GM12878 (cell line): ENCODE results near the gene ZKSCAN1. TPM values are rescaled to one million over a fixed set of nuclear protein-coding genes. Genes with fewer than 3 reads are reported as not detected.

ENCODE experiments used
- ATF3 ChIP-seq: IDR thresholded peaks from 2 replicates; pipeline ENCODE4 v1.6.1; 2011; ENCODE audit warnings: low read depth, mild to moderate bottlenecking, low read length, moderate library complexity, borderline replicate concordance; ENCODE audit errors: extremely low read depth
- BCLAF1 ChIP-seq: fragments of 450-650 bp; IDR thresholded peaks from 2 replicates; pipeline ENCODE4 v1.6.1; 2017; ENCODE audit warnings: antibody characterized with exemption, mild to moderate bottlenecking, moderate library complexity
- BMI1 ChIP-seq: fragments of 450-650 bp; IDR thresholded peaks from 2 replicates; pipeline ENCODE4 v1.6.1; 2016; ENCODE audit warnings: mild to moderate bottlenecking, moderate library complexity, borderline replicate concordance
- CBFB ChIP-seq: IDR thresholded peaks from 2 replicates; pipeline ENCODE4 v1.6.1; 2016; ENCODE audit warnings: antibody characterized with exemption, low read depth
- CEBPB ChIP-seq, 2 experiments: fragments of 150-350 bp in 1 of 2; IDR thresholded peaks; 2 replicates each; pipeline ENCODE4 v1.6.1; 2012 to 2014; ENCODE audit warnings: low read depth in 2 of 2, low read length in 2 of 2, borderline replicate concordance in 1 of 2, inconsistent platforms in 1 of 2
- EP300 ChIP-seq, 2 experiments: fragments of 150-350 bp in 1 of 2; IDR thresholded peaks; 2 replicates each; pipeline ENCODE4 v1.6.1; 2011 to 2012; ENCODE audit warnings: low read depth in 2 of 2, low read length in 2 of 2, borderline replicate concordance in 1 of 2, improper control_type of control experiment in 1 of 2, inconsistent platforms in 1 of 2; ENCODE audit not compliant: control insufficient read depth in 1 of 2
- LARP7 ChIP-seq: fragments of 450-650 bp; IDR thresholded peaks from 2 replicates; pipeline ENCODE4 v1.6.1; 2017; ENCODE audit warnings: mild to moderate bottlenecking
- MYB ChIP-seq: fragments of 150-350 bp; IDR thresholded peaks from 2 replicates; pipeline ENCODE4 v1.6.1; 2014; ENCODE audit warnings: mild to moderate bottlenecking, low read depth, low read length, borderline replicate concordance
- POLR2AphosphoS2 ChIP-seq: IDR thresholded peaks from 2 replicates; pipeline ENCODE4 v1.6.1; 2011; ENCODE audit warnings: low read depth, mild to moderate bottlenecking, low read length, improper control_type of control experiment, moderate library complexity
- TCF7 ChIP-seq: IDR thresholded peaks from 2 replicates; pipeline ENCODE4 v1.6.1; 2014; ENCODE audit warnings: antibody characterized with exemption, borderline replicate concordance
- ZNF24 ChIP-seq: fragments of 450-650 bp; IDR thresholded peaks from 2 replicates; pipeline ENCODE4 v1.6.1; 2017; ENCODE audit warnings: antibody characterized with exemption, mild to moderate bottlenecking
- ZZZ3 ChIP-seq: IDR thresholded peaks from 2 replicates; pipeline ENCODE4 v1.6.1; 2011; ENCODE audit warnings: low read depth; ENCODE audit not compliant: control insufficient read depth, insufficient read length
- polyA plus RNA-seq, 11 experiments: library from polyadenylated mRNA; depleted of rRNA in 4 of 11; unstranded in 6 of 11; stranded (reverse) in 5 of 11; fragments of >200 nt; fragmentation: Nextera tagmentation in 4 of 11; fragmentation: Illumina TruSeq in 1 of 11; extraction: Ambion mirVana in 4 of 11; extraction: Trizol in 1 of 11; gene quantifications; 1 replicate in 1 of 11; 2 replicates in 10 of 11; pipeline versions ENCODE4 v1.2.1 to v1.2.3, GENCODE V29; 2011 to 2016; ENCODE audit warnings: inconsistent platforms in 2 of 11, missing spikeins in 2 of 11, low read depth in 1 of 11
- total RNA-seq, 4 experiments: library from RNA; depleted of rRNA in 3 of 4; stranded (reverse); fragments of >200 nt in 3 of 4; fragmentation: Illumina TruSeq in 1 of 4; extraction: Trizol in 1 of 4; gene quantifications; 2 replicates each; pipeline versions ENCODE4 v1.2.1 to v1.2.3, GENCODE V29; 2013 to 2021
- TF ChIP-seq, protein P1 (sequence below): IDR thresholded peaks from 2 replicates; pipeline ENCODE4 v1.6.1; 2012; ENCODE audit warnings: low read depth, low read length, improper control_type of control experiment
- TF ChIP-seq, protein P2 (sequence below): fragments of 450-650 bp; conservative IDR thresholded peaks from 2 replicates; pipeline ENCODE4 v1.6.1; 2017; ENCODE audit warnings: mild to moderate bottlenecking, moderate library complexity
- TF ChIP-seq, protein P3 (sequence below): IDR thresholded peaks from 2 replicates; pipeline ENCODE4 v1.6.1; 2011; ENCODE audit warnings: low read depth, low read length, improper control_type of control experiment, borderline replicate concordance
- TF ChIP-seq, protein P4 (sequence below): fragments of 450-650 bp; IDR thresholded peaks from 2 replicates; pipeline ENCODE4 v1.6.1; 2017; ENCODE audit warnings: mild to moderate bottlenecking

ZKSCAN1 gene
- total and polyA plus RNA-seq, 10 of the 15 experiments (the other 5 are each of a cell fraction or from before 2014, with no cell fraction given), result 3.2 to 34.4 (median 18.1) TPM

DNA sequence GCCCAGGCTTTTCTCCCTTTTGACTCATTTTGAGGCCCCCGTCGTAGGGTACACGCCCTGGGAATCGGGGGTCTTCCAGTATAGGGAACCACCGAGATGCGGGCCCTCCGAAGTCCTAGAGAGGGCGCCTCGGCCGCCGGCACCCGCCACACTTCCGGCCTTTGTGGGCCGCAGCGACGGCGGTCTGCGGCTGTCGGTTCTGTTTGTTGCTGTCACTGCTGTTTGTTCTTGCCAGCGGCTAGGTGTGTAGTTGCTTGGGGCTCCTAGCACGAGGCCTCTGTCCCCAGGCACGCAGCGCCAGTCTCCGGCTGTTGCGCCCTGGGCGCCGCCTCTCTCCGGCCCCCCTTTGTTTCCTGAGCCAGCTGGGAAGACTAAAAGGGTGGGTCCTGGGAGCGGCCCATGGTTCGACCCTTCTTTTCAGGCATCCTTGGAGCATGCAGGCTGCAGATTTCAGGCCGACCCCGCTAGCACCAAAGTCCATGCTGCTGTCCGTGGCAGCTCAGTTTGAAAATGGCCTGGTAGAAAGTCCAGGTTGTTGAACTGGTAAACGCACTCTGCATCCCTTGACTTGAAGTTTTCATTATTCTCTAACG, 17.8 kb upstream of the ZKSCAN1 start (continued):
- TF ChIP-seq CEBPB (IDR thresholded peaks at IDR 0.05; ENCODE audit: borderline replicate concordance in 1 of 2, low read depth in 2 of 2, low read length in 2 of 2) (no peak), EP300 (IDR thresholded peaks at IDR 0.05; ENCODE audit: borderline replicate concordance in 1 of 2, control insufficient read depth in 1 of 2, low read depth in 2 of 2, low read length in 2 of 2) (no peak), TCF7 (no peak), LARP7 (peak; percentile 66; the same call in 1 of the 2 replicates), BMI1 (no peak), ZNF24 (peak; percentile 27; the same call in 1 of the 2 replicates), MYB (no peak), CBFB (peak; percentile 81), ATF3 (no peak), ZZZ3 (no peak), POLR2AphosphoS2 (no peak), BCLAF1 (no peak)
- TF ChIP-seq, protein P1, sequence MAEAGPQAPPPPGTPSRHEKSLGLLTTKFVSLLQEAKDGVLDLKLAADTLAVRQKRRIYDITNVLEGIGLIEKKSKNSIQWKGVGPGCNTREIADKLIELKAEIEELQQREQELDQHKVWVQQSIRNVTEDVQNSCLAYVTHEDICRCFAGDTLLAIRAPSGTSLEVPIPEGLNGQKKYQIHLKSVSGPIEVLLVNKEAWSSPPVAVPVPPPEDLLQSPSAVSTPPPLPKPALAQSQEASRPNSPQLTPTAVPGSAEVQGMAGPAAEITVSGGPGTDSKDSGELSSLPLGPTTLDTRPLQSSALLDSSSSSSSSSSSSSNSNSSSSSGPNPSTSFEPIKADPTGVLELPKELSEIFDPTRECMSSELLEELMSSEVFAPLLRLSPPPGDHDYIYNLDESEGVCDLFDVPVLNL, result no peak
- TF ChIP-seq, protein P2, sequence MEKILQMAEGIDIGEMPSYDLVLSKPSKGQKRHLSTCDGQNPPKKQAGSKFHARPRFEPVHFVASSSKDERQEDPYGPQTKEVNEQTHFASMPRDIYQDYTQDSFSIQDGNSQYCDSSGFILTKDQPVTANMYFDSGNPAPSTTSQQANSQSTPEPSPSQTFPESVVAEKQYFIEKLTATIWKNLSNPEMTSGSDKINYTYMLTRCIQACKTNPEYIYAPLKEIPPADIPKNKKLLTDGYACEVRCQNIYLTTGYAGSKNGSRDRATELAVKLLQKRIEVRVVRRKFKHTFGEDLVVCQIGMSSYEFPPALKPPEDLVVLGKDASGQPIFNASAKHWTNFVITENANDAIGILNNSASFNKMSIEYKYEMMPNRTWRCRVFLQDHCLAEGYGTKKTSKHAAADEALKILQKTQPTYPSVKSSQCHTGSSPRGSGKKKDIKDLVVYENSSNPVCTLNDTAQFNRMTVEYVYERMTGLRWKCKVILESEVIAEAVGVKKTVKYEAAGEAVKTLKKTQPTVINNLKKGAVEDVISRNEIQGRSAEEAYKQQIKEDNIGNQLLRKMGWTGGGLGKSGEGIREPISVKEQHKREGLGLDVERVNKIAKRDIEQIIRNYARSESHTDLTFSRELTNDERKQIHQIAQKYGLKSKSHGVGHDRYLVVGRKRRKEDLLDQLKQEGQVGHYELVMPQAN, result peak; percentile 56
- TF ChIP-seq, protein P3, sequence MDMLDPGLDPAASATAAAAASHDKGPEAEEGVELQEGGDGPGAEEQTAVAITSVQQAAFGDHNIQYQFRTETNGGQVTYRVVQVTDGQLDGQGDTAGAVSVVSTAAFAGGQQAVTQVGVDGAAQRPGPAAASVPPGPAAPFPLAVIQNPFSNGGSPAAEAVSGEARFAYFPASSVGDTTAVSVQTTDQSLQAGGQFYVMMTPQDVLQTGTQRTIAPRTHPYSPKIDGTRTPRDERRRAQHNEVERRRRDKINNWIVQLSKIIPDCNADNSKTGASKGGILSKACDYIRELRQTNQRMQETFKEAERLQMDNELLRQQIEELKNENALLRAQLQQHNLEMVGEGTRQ, result no peak
- TF ChIP-seq, protein P4, sequence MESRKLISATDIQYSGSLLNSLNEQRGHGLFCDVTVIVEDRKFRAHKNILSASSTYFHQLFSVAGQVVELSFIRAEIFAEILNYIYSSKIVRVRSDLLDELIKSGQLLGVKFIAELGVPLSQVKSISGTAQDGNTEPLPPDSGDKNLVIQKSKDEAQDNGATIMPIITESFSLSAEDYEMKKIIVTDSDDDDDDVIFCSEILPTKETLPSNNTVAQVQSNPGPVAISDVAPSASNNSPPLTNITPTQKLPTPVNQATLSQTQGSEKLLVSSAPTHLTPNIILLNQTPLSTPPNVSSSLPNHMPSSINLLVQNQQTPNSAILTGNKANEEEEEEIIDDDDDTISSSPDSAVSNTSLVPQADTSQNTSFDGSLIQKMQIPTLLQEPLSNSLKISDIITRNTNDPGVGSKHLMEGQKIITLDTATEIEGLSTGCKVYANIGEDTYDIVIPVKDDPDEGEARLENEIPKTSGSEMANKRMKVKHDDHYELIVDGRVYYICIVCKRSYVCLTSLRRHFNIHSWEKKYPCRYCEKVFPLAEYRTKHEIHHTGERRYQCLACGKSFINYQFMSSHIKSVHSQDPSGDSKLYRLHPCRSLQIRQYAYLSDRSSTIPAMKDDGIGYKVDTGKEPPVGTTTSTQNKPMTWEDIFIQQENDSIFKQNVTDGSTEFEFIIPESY, result no peak
